Measurements from ENCODE around the gene YBX2. TPM values are rescaled to one million over a fixed set of nuclear protein-coding genes. Genes with fewer than 3 reads are reported as not detected.

YBX2 gene
- total RNA-seq, 4 donors from 2014 or later: 0.82 to 14.1 (median 2.0) TPM

DNA sequence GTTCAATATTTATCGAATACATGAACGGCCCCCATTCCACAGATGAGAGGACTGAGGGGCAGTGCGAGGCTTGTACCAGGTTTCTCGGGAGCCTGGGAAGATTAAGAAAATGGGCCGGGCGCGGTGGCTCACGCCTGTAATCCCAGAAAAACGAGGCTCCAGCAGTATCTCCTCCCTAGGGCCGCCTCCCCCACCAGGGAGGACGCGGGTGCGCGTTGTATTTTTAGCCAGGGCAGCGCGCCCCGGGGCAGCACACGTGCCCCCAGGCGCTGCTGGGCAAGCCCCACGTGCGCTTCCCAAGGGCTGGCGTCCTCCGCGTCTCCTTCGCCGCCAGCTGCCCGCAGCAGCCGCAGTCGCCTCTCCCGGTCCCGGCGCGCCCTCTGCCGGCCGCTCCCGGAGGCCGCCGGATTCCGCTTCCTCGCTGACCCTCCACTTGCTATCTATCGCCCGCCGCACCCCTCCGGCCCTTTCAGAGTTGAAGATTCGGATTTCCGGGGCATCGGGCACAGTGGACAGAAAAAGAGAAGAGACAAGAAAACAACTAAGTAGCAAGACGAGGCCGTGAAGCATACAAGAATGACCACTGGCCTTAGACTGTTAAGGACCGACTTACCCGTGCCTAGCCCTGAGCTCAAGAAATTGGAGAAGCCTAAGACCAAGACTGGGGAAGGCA, 1.9 kb upstream of the YBX2 start:
- TF ChIP-seq CTCF (IDR thresholded peaks at IDR 0.05; ENCODE audit: low read depth): no peak

- TF ChIP-seq CTCF (IDR thresholded peaks at IDR 0.05; ENCODE audit: low read depth): no peak
These were observed 1.1 kb upstream of the YBX2 start for GRCh38 chr17:7295230-7296180.

GRCh38 chr17:7293816-7294613, 424 bp downstream of the YBX2 start:
- TF ChIP-seq CTCF (IDR thresholded peaks at IDR 0.05; ENCODE audit: low read depth): no peak

- no peak for TF ChIP-seq CTCF (IDR thresholded peaks at IDR 0.05; ENCODE audit: low read depth)
These were observed 1.3 kb downstream of the YBX2 start for GRCh38 chr17:7293159-7293558.

DNA sequence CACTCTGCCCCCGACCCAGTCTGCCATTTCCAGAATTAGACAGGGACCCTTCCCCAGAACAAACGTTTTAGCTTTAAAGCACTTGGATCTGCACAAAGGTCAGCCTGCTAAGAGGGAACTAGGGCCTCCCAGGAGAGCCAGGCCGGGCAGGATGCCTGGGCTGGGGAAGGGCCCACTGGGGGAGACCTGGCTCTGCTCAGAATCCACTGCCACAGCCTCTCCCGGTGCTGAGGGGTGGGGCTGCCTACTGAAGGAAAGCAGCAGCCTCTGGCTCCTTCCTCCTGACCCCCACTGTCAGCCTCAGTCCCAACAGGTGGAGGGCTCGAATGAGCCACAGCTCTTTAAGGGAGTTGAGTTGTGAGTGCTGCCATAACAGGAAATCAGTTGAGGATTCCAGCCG, 1.7 kb downstream of the YBX2 start:
- no peak for TF ChIP-seq CTCF (IDR thresholded peaks at IDR 0.05; ENCODE audit: low read depth)

DNA sequence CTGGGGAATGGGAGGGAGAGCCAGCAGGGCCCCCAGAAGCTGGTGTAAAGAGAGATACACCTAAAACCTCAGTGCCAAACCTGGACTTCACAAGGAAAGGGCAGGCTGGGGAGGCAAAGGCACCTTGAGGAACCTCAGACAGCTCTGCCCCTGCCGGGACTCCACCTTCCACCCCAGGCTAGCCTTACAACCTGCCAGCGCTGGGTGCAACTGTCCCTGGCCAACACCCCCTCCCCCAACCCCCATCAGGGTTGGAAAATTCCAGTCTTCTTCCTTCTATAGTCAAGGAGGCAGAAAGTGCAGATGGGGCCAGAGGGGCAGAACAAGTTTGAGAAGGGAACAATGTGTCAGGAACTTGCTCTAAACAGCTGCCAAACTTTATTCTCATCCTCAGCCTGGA, 2.2 kb downstream of the YBX2 start:
- TF ChIP-seq CTCF (IDR thresholded peaks at IDR 0.05; ENCODE audit: low read depth): no peak

Data from subcutaneous adipose tissue (tissue), 4 donors.